GM19193 (cell line): ENCODE measurements around the gene RFX7.

Experiments used
- POLR2A ChIP-seq: IDR thresholded peaks from 4 replicates; pipeline ENCODE4 v1.6.1; 2011; ENCODE audit not compliant: insufficient read depth, insufficient read length; ENCODE audit errors: extremely low read depth

The RFX7 gene

DNA sequence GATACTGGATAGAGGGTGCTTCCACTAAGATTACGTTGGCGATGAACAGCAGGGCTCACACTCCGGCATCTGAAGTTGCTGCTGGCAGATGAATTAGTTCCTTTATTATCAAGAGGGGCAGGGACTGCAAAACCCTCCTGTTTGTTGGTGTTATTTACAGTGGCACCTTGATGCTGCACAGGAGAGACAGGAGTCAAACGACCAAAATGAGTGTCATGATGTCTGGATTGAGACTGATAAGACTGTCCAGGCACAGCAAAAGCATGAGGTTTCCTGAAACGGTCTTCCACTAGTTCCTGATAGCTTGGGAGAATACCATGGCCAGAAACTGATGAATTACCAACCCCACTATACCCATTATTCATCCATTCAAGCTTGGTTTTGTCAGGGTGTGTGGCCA lies 149.5 kb downstream of the RFX7 start:
- no peak for TF ChIP-seq POLR2A

DNA sequence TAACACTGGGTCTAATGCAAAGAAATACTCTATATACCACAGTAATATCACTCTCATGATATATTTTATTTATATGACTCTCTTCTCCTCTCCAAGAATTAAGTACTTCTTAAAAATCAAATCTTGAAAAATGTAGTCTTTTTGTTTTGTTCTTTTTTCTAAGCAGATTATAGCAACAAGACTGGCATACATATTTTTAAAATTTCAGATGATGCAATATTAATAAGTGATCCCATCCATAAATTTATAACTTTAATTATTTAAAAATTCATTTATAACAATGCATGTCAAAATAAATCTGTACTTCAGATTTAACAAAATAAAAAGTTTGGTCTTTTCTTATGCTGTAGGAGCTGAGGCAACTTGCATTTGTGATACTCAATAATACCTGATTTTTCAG lies 155.3 kb downstream of the RFX7 start:
- no peak for TF ChIP-seq POLR2A

DNA sequence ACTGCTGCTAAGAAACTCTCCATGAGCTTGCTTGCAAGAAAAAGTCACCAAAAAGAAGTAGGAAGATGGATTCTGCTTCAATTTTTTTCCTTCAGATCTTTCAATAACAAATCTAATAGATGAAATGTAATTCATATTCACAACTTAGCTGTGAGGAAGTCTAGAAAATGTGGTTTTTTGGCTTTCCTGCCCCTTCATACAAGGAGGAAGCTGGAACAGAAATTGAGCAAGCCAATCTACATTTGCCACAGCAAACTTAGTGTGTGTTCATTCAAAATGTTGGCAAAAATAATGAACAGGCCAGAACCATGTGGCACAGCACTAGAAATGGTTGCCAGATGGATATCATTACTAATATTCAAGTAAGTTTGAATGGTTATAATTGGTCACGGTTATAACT lies 157.1 kb downstream of the RFX7 start:
- TF ChIP-seq POLR2A, result no peak

DNA sequence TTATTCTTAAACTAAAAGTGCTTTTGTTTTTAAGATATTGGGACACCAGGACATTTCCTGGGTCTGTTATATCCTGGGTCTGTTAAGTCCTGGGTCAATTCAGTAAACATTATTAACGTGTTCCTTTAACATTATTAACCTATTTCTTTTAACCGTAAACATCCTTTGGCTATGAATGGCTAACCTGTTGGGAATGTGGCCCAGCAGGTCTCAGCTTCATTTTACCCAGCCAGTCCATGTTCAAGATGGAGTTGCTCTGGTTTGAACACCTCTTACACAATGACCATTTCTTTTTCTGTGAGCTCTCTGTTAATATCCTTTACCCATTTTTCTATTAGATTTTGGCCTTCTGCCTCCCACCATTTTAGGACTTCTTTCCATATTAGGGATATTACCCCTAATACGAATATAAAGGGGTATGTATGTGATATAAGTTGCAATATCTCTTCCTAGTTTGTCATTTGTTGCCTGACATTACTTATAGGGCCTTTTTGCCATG lies 161.4 kb downstream of the RFX7 start:
- no peak for TF ChIP-seq POLR2A

DNA sequence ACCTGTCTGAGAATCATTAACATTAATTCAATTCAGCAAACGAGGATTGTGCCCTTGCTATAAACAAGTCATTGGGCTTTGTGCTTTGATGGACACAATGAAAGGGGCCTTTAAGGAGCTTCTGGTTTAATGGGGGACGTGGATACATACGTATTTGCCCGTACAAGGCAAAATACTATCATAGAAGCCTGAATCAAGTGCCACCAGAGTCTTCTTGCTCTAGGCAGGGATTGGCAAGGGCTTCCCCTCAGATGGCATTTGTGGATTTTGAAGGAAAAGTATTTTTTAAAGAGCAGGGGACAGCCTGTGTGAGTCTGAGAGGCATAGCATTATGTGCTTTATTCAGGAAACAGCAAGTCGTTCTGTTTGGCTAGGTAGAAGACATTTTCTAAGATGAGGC lies 166.6 kb downstream of the RFX7 start:
- no peak for TF ChIP-seq POLR2A

DNA sequence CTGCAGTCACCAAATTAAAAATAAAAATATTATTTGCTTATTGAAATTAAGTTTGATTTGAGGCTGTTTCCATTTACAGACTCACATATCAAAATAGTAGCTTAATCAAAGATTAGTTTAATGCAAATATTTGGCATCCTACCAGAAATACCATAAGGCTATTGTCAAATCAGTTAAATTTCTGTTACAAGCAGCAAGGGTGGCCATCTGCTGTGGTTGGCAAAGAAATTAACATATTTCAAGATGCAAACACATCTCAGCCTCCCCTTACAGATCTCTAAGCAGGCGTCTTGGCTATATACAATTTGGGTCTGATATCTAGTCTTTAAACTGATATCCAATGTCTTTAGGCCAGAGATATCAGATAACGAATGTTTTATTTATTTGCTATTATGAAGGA lies 167.0 kb downstream of the RFX7 start:
- no peak for TF ChIP-seq POLR2A

DNA sequence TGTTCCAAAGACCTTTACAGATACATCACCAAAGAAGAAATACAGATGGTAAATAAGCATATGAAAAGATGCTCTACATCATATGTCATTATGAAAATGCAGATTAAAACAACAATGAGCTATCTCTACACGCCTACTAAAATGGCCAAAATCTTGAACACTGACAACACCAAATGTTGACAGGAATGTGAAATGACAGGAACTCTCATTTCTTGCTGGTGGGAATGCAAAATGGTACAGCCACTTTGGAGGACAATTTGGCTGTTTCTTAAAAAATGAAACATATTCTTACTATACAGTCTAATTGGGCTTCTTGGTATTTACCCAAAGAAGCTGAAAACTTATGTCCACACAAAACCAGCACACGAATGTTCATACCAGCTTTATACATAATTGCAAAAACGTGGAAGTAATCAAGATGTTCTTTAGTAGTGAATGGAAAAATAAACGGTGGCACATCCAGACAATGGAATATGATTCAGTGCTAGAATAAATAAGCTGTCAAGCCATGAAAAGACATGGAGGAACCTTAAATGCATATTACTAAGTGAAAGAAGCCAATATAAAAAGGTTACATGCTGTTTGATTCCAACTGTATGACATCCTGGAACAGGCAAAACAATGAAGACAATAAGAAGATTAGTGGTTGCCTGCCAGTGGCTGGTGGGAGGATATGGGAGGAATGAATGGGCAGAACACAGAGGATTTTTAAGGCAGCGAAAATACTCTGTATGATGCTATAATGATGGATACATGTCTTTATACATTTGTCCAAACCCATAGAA lies 169.0 kb downstream of the RFX7 start:
- TF ChIP-seq POLR2A, result no peak

DNA sequence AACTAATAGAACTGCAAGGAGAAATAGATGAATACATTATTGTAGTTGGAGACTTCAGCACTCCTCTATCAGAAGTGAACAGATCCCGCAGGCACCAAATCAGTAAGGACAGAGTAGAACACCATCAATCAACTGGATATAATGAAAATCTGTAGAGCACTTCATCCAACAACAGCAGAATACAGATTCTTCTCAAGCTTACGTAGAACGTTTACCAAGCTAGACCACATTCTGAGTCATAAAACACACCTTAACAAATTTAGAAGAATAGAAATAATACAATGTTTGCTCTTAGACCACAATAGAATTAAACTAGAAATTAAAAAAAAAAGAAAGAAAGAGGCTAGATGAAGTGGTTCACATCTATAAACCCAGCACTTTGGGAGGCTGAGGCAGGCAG lies 179.5 kb downstream of the RFX7 start:
- no peak for TF ChIP-seq POLR2A

DNA sequence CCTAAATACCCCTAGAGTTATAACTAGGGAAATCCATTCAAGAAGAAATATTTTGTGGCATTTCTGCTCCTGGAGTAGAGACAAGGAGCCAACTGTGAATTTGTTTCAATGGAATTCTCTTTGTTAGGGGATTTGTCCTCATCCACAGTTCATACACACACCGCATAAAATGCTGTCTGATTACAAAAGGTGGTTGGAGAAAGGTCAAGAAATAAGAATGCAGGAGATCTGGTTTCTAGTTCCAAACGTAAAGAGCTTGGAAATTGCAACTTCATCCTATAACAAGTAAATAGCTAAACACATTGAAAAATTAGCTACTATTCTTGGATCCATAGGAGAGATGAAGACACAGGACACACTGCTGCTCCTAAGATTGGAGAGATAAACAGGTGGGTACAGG lies 184.0 kb downstream of the RFX7 start:
- no peak for TF ChIP-seq POLR2A

DNA sequence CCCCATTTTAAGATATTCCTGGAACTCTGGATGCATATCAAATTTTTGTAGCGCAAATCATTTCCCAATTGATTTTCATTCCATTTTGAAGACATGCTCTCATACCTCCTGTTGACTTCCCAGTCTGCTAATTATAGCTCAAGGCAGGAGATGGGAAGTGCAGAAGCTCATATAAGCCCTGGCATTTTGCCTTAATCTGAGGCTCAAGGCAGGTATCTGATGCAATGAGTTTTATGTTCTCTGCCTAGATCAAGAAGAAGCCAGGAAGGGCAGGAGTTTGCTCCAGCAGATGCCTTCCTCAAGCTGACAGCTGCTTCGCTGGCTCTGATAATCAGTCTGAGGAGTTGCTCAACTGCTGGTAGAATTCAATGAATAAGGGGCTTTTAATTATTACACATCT lies 184.7 kb downstream of the RFX7 start:
- no peak for TF ChIP-seq POLR2A

DNA sequence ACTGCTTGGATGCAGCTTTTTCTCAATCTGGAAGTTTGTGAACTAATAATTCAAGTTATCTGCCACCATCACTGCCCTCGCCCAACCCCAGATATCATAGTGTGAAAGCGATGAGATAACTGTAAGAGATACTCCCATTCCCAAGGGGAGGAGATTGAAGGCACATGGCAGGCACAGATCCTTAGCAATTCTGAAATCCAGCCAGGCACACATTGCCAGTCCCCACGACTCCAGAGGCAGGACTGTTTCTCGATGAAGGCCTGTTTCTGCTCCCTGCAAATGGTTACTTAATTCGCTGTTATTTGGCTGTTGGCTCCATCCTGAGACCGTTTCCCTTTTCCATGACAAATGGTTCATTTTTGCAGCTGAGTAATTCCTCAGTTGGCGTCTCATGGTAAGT lies 187.1 kb downstream of the RFX7 start:
- no peak for TF ChIP-seq POLR2A

DNA sequence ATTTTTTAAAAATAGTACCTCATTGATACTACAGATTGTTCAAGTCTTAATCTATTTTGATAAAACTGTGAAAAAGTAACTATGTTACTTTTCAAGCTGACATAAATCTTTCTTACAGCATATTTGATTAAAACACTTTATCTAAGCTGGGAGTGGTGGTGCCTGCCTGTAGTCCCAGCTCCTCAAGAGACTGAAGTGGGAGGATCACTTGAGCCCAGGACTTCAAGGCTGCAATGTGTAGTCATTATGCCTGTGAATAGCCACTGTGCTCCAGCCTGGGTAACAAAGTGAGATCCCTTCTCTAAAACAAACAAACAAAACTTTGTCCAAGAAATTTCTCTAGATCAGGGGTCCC lies 190.7 kb downstream of the RFX7 start:
- no peak for TF ChIP-seq POLR2A

DNA sequence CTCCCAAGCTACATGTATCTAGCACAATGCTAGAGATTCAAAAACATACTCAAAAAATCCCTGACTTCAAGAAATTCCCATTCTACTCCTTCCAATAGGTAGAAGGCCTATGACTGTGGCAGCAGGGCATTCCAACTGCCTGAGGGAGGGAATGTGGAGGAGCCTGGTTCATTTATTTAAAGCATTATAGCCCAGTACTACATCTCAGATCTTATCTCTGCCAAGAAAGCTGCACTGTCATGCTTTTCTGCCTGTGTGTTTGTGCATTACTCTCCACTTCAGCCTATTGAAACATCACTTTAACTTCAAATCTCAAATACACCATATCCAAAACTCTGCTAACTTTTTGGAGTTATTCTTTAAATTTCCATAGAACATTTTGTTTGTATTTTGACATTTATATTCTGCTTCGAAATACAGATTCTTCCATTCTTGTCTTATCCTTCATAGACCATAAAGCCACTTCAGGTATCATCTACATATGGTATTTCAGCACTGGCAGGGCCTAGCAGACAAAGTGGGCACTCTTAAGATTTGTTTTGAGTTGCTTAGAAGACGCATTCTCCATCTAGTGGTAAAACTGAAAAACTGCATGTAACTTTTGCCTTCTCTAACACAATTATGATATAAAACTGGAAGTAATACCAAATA lies 191.2 kb downstream of the RFX7 start:
- no peak for TF ChIP-seq POLR2A

DNA sequence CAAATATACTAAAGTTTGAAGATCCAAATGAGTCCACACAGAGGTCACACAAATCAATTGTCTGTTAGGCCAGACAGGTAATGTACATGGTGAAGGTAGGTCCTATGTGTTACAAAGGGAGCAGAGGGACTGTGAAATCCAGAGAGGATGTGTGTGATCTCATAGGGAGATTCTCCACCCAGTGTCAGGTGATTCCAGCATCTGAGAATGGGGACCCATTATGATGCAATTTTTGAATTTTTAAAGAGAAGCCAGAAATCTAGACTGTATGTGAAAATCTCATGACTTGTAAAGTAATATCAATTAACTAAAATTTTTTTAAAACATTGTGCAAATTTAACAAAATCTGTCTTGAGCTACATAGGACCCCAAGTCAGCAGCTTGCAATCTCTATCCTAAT lies 192.0 kb downstream of the RFX7 start:
- TF ChIP-seq POLR2A, result no peak

DNA sequence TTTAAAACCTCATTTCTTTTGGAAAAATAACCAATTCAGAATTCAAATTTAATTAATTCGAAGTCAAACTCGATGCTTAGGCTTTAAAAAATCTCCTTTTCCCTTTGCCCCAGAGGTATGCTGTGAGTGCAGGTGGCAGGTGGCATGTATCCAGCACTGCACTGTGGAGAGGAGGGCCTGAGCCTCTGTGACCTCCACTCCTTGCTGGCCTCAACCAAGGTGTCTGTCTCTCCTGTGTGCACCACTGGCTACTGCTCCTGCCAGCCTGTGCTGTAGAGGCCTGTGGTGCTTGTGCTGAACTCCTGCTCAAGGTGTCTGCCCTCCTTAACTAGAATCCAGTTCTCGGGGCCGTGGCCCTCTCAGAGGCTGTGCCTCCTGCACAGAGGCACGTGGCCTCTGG lies 194.1 kb downstream of the RFX7 start:
- no peak for TF ChIP-seq POLR2A

DNA sequence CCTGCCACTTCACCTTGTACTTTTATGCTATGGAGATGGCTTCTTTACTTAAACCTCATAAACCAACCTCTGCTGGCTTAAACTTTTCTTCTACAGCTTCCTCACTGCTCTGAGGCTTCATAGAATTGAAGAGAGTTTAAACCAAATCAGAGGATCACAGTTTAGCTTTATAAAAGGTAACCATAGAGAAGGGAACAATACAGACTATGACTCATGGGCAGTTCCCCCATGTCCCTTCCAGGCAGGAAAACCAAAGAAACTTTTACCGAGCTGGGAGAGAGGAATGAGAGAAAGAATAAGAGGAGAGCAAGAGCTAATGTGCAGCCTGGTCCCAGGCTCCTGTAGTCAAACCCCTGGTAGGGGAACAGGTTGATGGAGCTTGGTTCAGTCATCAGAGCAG lies 196.3 kb downstream of the RFX7 start:
- TF ChIP-seq POLR2A, result no peak
